CD4-positive, alpha-beta T cell treated with Interleukin-12 subunit alpha and Interleukin-12 subunit beta, for 1 hour (primary cell): ENCODE data around the gene LGALS9.
"Not testable (repeated sequence)": the region's sequence is repeated elsewhere in the genome, so short reads cannot be mapped to it uniquely, and the experiment has no call there.

ENCODE experiments used
- DNase-seq: peaks from one replicate; pipeline ENCODE4 v3.0.0-alpha.2; 2020

The LGALS9 gene

DNA sequence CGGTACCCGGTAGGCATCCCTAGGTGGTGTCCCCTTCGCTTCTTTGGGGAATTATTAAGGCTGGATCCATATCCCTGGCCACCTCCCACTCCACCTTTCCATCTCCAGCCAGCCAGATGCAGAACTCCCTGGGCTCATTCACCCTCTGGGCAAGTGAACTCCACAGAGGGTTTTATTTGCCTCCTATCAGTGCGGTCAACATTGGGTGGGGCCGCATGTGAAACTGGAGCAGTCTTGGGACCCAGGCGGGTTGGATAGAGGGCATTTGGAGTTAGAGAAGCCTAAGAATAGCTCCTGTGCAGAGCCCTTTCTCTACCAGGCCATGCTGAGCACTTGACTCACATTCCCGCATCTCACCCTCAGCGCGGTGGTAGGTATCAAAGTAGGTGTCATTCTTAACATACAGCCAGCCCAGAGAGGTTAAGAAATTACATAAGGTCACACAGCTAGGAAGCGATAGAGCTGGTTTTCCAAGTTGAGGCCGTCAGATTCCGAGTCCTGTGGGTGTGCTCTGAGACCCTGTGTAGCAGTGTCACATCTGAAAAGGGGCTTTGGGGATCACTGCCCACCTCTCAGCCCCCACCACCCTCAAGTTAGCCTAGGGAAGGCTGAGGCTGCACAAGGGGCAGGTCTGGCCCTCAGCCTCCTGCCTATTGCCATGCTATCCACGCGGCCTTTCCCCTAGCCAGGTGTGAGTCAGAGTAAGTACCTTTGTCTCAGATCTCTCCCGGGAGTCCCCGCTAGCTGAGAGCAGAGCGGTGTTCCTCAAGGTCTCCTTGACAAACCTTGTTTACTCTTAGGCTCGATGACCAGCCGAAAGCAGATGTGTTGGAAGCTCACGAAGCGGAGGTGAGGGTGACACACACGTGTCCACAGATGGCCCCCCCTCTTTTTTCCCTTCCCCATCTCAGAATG is 26.9 kb upstream of the LGALS9 start:
- no peak for DNase-seq

DNA sequence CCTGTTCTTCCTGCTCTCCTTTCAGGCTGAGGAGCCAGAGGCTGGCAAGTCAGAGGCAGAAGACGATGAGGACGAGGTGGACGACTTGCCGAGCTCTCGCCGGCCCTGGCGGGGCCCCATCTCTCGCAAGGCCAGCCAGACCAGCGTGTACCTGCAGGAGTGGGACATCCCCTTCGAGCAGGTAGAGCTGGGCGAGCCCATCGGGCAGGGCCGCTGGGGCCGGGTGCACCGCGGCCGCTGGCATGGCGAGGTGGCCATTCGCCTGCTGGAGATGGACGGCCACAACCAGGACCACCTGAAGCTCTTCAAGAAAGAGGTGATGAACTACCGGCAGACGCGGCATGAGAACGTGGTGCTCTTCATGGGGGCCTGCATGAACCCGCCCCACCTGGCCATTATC is 25.6 kb upstream of the LGALS9 start:
- DNase-seq, result no peak

DNA sequence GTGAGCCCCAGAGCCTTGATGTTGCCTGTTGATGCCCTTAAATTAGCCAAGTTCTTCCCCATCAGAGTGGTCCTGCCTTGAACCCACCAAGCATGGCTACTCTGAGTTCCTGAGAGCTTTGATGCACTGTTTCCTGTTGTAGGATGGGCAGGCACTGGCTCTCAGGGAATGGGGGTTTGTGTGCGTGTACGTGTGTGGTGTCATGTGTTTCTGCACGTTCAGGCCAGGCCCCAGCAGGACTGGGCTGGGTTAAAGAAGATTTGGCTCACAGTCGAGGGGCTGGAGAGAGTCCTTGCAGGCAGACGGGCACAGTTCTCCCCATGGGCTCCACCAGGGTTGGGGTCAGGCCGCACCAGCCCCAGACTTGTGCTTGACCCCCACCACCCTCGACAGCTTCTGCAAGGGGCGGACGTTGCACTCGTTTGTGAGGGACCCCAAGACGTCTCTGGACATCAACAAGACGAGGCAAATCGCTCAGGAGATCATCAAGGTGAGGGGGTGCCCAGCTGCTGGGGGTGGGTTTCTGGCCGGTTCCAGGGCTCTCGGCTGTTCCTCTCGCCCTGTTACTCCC is 23.4 kb upstream of the LGALS9 start:
- DNase-seq, result no peak

DNA sequence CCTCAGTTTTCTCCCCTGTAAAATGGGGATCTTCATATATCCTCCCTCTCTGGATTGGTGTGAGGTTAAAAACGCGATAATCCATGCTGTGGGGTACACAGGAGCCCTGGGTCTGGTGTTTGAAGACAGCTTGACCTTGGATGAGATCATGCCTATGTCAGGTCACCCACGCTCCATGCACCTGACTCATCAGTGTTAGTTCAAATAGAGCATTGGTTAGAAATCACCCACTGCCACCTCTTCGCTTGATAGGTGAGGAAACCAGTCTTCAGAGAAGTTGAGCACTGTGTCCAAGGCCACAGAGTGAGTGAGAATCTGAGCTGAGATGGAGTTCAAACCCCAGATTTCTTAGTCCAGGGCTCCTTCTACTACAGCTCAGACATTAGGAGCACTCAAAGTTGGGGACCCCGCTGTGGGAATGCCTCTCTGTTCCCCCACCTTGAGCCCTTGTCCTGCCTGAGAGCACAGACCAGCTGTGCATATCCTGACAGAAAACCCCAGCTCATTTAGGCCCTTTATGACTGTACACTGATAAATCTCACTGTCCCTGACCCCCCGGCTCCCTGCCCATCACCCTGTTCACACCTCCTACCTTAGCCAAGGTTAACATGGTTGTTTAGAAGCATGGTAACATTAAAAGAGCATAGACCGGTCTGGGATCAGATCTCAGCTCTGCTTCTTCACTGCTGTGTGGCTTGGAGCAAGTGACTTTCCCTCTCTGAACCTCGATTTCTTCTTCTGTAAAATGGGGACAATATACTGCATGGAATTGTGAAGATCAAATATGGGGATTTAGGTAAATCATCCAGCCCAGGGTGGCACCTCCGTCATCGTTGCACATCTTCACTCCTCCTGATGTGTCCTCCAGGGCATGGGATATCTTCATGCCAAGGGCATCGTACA is 22.4 kb upstream of the LGALS9 start:
- DNase-seq, result no peak

DNA sequence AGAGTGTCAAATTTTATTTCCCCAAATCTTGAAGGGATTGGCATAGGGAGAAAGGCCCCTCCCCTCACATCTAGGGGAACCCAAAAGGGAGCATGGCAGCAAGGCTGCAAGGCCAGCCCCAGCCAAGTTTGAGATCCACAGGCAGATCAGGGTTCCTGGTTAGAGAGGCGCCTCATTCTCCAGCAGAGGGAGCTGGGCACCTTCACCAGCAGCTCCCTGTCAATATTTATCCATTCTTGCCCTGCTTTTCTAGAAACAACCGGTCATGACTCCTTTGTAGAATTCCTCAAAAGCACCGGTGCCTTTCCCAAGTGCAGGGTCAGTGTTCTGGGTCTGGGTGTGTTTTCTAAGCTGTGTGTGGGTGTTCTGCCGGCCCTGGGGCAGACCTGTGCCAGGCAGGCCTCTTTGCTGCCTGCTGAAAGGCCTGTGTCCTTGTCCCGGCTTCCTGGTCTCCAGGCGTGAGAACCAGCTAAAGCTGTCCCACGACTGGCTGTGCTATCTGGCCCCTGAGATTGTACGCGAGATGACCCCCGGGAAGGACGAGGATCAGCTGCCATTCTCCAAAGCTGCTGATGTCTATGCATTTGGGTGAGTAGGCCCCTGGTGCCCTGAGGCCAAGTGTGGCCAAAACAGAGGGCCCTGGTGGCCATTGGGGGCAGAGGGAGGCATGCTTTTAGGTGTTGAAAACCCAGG is 21.2 kb upstream of the LGALS9 start:
- DNase-seq, result peak; percentile 26

DNA sequence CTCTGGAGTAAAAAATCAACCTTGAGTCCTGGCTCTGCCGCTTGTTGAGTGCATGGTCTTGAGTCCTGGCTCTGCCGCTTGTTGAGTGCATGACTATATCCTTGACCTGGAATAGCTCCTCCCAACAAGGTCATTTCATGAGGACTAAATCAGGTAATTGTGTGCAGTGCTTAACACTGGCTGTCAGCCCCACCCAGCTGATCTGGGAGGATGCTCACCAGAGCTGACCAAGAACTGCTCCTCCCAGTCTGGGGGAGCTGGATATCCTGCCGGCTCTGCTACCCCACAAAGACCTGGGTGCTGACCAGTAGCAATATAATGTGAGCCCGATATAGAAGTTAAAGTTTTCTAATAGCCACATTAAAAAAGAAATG is 20.7 kb upstream of the LGALS9 start:
- no peak for DNase-seq

DNA sequence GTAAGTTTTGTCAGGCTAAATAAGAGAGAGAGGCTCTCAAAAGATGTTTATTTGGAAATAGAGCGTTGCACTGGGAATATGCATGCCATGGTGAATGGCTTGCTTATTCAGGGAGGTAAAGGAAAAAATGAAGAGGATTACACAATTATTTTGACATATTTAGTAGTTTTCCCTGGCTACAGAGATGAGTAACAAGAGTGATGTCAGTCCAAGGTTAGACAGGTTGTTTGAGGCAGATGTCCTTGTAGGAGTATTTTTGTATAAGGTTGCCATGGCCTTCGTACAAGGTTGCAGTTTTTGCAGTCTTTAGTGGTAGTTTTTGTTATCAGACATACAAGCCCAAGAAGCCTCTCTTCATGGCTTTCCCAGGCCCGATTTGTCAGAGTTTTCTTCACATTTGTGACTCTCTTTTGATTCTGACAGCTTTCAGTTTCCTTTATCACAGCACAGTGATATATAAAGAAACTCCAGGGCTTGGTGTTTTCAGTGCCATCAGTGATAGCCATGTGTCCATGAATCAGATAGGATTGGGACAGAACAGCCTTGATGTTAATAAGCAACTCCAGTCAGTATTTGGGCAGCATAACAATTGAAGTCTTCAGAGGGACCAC is 18.7 kb upstream of the LGALS9 start:
- no peak for DNase-seq

DNA sequence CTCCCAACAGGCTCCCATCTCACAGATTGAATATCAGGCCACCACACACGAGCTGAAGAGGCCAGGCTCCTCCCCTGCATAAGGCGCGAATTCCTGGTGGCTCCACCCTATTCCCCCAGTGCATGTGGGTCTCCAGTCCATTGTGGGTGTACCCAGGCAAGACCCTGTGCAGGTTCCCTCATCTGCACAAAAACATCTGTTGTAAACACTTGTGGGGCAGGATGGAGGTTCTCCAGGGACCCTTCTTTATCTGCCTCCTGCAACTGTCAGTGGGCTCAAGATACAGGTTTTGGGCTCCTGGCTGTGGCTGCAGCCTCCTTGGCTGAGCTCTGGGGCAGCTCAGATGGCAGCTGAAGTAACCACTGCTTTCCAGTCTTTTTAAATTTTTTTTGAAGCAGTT is 17.6 kb upstream of the LGALS9 start:
- DNase-seq, result no peak

DNA sequence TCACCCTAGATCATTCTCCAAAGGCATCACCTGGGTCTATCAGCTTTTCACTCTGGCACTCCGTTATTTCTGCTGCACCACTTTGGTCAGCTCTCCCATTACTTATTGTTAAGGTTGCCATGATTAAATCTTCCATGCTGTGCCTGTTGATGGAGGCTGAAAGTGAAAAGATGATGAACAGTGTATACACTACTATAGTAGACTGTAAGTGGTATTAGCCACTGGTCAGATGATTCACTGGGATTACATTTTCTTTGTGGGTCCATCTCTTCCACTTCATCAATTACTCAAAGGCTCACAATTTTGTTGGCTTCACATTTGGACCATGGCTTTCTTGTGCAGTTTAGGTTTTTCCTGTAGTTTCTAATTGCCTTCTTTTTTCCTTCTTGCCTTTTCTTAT is 15.9 kb upstream of the LGALS9 start:
- DNase-seq, result no peak

DNA sequence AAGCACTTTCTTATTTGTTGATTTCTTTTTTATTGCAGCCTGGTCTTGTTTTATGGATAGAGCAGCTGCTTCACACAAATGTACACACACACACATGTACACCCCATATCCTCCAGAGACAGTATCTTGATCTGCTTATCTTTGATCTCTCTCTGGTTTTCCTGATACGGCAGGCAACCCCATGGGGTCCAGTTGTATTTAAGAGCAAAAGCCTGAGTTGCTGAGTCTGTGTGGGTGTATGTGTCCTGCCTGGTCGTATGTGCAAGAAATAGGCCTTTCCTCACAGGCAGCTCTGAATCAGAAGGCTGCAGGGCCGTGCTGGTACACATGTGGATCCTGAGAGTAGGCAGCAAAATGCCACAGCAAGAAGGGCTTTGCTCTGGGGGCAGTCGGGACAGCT is 14.6 kb upstream of the LGALS9 start:
- DNase-seq, result no peak

DNA sequence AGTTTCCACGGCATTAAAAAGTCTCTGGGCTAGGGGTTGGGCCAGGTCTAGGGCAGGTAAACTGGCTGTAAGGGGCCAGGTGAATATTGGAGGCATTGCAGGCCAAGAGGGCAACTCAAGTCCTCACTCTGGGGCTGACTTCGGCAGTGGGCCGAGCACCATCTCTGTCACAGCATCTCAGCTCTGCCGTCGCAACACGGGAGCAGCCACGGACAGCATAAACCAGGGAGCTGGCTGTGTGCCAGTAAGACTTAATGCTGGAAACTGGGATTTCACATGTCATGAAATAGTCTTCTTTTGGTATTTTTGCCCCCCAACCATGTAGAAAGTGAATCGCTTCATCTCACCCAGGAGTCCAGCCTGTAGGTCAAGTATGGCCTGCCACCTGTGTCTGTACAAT is 12.6 kb upstream of the LGALS9 start:
- no peak for DNase-seq

DNA sequence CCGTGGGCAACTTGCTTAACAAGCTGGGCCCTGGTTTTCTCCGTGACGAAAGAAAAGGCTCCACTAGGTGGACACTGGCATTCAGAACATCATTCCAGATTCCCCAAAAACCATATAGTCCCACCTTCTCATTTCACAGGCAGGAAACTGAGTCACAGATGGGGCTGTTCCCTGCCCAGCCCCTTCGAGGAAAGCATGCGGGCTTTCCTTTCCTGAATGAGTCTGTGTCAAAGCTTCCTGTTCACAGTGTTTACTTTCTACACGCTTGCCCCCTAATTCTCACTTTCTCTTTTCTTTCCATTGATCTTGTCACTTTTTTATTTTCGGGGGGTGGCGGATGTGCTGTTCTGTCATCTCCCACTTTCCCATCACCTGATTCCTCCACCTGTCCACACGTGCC is 10.3 kb upstream of the LGALS9 start:
- no peak for DNase-seq

DNA sequence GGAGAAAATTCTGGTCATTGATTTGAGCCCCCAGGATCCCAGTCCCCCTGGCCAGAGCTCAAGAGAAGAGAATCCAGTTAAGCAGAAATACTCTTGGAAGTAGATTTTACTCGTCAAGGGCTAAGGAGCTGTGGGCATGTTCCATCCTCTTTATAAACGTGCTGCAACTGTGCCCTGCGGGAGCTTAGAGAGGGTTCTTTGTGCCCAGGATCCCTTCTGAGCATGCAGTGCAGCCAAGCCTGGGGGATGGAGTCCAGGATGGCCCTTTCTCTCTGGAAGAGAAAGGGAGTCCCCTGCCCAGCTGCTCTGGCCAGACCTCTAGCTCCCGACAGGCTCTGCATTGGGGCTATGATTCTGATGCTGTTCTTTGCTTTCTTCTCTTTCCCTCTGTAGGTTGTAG is 9.5 kb upstream of the LGALS9 start:
- DNase-seq, result no peak

DNA sequence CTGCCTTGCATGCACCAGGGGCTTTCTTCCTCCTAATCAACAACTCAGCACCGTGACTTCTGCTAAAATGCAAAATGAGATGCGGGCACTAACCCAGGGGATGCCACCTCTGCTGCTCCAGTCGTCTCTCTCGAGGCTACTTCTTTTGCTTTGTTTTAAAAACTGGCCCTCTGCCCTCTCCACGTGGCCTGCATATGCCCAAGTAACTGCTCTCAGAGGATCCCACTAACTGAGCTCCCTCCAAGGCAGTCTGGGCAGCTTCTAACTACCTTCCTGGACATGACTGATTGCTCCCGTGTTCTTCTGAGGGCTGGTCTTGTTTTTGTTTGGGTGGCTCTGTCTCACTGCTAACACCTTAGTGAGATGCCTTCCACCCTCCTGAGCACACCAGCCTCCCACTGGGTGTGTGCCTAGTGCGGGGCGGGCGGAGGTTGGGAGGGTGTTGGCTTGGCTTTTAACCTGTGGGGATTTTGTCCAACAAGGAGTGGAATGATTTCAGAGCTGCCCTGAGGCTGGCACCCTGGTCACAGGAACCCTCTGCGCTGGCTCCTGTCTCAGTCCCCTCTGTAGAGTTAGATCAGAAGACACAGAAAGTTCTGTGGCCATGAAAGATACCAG is 8.9 kb upstream of the LGALS9 start:
- no peak for DNase-seq

DNA sequence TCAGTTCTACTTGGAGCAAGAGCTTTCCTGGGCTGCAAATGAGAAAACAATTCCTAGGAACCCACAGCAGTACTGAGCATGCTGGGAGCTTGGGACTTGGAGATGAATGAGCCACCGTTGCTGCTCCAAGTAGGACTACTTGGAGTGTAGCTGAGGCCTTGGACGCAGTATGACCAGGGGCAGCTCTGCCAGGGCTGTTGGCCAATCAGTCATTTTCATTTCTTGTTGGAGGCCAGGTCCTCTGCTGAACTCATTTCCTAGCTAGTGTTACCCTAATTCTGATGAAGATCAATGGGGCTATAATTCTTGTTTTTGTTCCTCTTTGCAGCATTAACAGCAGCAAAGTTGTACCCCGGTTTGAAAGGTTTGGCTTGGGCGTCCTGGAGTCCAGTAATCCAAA is 8.0 kb upstream of the LGALS9 start:
- no peak for DNase-seq

DNA sequence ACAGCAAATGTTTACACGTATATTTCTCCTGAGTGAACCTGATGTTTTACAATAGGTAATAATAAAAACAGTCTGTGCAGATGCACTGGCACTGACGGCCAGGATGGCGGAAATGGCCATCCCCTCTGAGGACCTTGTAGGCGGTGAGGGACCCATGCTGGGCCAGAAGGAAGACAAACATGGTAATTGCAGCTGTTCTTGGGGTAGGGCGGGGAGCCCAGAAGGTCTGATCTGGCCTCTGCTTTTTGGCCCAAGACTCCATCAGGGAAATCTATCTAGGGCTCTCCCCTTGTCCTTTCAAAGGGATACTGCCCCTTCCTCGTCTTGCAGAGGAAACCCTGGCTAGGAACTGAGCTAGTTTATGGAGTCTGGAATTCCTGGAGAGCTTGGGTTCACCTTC is 7.4 kb upstream of the LGALS9 start:
- no peak for DNase-seq

DNA sequence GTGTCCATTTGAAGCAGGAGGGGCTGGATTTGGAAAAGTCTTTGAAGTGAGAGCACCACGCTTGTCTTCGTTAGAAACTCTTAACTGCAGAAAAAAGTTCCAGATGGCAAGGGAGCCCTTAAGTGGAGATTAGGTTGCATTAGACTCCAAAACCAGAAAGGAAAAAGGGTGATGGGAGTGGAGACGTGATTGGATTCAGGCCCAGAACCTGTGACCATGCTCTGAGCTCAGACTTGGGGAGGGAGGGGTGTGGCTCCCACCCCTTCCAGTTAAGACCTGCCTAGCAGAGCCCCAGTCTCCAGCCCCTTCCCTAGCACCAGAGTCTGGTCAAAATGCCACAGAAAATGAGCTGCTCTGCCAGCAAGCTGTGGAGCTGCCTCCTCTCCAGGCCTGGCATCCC is 6.4 kb upstream of the LGALS9 start:
- no peak for DNase-seq

DNA sequence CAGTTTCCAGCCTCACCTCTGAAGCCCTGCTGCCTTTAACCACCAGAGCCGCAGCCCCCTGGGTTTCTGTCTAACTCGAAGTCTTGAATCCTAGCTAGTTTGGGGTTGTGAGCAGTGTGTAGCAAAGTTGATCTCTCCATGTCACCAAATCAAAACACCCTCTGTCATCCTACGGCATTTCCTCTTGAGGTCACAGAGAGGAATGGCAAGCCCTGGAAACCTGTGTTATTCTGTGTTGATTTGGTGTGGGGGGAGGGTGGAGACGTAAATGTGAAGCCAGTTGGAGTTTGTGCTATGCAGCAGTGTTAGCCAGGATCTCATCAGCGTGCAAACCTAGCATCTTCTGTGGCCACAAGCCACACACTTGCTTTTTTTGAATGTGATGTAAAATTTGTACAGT is 5.1 kb upstream of the LGALS9 start:
- no peak for DNase-seq

DNA sequence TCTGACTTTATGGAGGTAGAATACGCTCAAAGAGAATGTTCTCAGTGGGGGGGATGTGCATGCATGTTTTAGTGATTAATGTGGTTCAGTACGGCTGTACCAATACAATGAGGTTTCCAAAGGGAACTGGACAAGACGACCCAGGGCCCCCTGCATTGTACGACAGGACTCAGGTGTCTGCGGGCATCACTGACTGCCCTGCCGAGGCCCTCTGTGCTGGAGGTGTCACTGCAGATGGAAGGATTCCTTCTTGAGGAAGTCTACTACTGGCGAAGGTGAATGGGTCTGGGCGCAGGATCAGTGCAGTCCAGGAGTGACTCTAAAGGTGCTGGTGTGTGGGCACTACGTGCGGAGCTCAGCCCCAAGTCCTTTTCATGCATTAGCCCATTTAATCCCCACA is 3.5 kb upstream of the LGALS9 start:
- no peak for DNase-seq

DNA sequence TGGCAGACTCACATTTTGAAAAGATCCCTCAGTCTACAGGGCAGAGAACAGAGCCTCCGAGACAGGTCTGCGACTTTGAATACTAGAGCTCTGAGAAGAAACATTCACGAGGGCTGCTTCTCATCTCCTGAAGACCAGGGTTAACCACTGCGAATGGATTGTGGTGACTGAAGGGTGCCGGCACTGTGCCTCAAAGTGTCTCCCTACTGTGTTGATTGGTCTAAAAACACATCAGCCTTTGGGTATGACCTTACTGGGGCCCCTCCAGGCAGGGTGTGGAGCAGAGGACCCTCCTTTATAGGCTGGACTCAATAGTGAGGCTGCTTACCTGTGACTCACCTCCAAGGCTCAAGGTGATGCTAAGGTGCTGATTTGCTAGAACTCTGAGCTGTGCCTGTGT is 2.6 kb upstream of the LGALS9 start:
- no peak for DNase-seq

DNA sequence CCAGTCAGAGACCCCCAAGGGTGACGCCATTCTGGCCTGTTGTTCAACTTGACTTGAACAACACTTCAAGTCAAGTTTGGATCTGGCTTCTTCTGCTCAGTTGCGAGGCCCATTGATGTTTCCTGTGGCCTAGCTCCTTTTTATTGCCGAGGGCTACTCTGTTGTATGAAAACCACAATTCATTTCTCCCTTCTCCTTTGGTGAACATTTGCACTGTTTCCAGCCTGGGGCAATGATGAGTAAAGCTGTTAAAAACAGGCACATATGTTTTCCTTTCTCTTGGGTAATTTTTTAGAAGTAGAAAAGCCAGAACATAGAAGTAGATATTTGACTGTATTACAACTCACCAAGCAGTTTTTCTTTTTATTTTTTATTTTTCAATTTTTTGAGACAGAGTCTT is 1.7 kb upstream of the LGALS9 start:
- not testable (repeated sequence) for DNase-seq

DNA sequence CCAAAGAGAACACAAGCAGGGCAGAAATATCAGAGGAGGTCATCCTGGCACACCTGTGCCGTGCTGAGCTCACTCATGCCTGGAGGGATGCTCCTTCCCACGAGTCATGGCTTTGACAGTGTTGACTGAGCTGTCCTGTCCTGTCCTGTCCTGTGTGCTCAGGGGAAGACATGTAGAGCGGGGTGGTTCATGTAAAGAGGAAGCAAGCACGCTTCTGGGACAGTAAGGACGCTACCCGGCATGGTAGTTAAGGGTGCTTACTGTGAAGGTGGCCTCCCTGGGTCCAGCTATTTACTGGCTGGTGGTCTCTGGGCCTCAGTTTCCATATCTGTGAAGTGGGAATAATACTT is 398 bp downstream of the LGALS9 start:
- peak; percentile 21 for DNase-seq
